Embryonic facial prominence (tissue), 1 donor: ENCODE results near the gene PCDHGB4.
"Not testable (repeated sequence)": the region's sequence is repeated elsewhere in the genome, so short reads cannot be mapped to it uniquely, and the experiment has no call there.

Source experiments
- DNase-seq: peaks from one replicate; pipeline ENCODE4 v3.0.0-alpha.2; 2016; ENCODE audit errors: extremely low spot score

PCDHGB4 gene

DNA sequence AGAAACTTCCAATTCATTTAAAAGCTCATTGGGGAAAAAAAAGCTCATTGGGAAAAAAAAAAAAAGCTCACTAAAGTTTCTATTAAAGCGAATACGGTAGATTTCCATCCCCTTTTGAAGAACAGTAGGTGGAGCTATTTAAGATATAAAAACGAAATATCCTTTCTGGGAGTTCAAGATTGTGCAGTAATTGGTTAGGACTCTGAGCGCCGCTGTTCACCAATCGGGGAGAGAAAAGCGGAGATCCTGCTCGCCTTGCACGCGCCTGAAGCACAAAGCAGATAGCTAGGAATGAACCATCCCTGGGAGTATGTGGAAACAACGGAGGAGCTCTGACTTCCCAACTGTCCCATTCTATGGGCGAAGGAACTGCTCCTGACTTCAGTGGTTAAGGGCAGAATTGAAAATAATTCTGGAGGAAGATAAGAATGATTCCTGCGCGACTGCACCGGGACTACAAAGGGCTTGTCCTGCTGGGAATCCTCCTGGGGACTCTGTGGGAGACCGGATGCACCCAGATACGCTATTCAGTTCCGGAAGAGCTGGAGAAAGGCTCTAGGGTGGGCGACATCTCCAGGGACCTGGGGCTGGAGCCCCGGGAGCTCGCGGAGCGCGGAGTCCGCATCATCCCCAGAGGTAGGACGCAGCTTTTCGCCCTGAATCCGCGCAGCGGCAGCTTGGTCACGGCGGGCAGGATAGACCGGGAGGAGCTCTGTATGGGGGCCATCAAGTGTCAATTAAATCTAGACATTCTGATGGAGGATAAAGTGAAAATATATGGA, 43.0 kb downstream of the PCDHGB4 start, which contains the start of gene PCDHGA12:
Gene PCDHGA12 (plus strand): TSS at position 176 of the 782 bp plus-strand sequence. CDS start 253 bp downstream, at position 429.
- no peak for DNase-seq

DNA sequence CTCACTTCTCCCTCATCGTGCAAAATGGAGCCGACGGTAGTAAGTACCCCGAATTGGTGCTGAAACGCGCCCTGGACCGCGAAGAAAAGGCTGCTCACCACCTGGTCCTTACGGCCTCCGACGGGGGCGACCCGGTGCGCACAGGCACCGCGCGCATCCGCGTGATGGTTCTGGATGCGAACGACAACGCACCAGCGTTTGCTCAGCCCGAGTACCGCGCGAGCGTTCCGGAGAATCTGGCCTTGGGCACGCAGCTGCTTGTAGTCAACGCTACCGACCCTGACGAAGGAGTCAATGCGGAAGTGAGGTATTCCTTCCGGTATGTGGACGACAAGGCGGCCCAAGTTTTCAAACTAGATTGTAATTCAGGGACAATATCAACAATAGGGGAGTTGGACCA, 43.8 kb downstream of the PCDHGB4 start:
- no peak for DNase-seq

DNA sequence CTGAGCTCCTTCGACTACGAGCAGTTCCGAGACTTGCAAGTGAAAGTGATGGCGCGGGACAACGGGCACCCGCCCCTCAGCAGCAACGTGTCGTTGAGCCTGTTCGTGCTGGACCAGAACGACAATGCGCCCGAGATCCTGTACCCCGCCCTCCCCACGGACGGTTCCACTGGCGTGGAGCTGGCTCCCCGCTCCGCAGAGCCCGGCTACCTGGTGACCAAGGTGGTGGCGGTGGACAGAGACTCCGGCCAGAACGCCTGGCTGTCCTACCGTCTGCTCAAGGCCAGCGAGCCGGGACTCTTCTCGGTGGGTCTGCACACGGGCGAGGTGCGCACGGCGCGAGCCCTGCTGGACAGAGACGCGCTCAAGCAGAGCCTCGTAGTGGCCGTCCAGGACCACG, 44.8 kb downstream of the PCDHGB4 start:
- not testable (repeated sequence) for DNase-seq

DNA sequence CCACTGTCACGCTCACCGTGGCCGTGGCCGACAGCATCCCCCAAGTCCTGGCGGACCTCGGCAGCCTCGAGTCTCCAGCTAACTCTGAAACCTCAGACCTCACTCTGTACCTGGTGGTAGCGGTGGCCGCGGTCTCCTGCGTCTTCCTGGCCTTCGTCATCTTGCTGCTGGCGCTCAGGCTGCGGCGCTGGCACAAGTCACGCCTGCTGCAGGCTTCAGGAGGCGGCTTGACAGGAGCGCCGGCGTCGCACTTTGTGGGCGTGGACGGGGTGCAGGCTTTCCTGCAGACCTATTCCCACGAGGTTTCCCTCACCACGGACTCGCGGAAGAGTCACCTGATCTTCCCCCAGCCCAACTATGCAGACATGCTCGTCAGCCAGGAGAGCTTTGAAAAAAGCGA, 45.2 kb downstream of the PCDHGB4 start:
- DNase-seq = not testable (repeated sequence)

DNA sequence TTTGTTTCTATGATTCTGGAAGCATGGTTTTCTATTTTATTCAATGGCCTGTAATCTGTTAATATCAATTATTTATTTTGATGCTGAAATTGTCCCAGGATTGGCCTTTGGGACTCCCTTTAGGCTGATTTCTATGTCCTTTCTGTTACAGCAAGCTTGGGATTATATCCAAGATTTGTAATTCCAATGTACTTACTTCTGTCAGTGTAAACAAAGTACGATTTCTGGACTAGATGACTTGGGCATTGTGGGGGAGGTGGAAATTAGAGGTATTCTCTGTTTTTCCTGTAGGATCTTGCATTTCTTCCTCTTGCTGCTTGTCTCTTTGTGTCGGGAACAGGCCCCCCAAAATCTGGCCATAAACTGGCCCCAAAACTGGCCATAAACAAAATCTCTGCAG, 46.5 kb downstream of the PCDHGB4 start:
- no peak for DNase-seq

DNA sequence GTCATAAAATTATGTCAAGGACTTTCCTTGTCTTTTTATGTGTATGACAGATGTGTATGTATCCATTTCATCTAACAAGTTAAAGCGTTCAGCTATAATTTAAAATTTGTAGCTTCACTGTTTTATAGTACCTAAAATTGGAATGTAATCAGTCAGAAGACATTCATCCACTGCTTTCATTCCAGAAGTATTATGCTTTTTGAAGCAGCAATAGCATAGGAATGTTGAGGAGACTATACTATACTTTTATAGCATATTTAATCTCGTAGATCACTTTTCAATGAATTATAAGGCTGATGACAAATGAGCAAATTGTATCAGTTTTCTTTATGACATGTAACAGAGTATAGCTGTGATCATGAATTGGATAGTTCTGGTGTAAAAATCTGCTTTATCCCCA, 49.7 kb downstream of the PCDHGB4 start:
- DNase-seq = no peak

DNA sequence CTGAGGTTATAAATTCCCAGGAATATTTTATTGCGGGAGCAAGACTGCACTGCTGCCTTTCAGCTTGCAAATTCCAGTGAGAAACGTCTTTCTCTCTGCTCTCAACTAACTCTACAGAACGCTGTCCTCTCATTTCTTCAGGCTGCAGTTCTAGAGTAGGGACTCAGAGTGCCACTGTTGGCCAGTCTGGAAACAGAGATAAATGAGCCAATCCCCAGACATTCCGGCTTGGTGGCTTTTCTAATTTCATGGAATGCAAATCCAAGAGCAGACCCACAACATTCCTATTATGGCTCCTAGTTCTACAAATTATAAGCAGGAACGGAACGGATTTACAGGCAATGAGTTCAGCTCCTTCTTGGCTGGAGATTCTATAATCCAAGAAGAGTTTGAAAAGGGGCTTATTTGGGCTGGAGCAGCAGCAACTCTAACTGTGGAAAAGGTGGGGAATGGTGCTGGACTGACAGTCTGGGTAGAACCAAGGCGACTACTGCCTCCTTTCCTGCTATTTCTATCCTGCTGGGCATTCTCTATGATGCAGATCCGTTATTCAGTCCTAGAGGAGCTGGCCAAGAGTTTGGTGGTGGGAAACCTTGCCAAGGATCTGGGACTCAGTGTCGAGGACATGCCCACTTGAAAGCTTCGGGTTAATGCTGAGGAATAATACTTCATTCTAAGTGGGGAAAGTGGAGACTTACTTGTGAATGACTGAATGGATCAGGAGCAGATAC, 52.1 kb downstream of the PCDHGB4 start:
- DNase-seq = no peak
